DOHH2 (cell line): Measurements from ENCODE around the gene F13A1.

ENCODE experiments used
- EZH2phosphoT487 ChIP-seq: fragments of 200-600 bp; sonication (generic); IDR thresholded peaks from 2 replicates; pipeline ENCODE4 v1.6.1; 2017; ENCODE audit warnings: borderline replicate concordance, mild to moderate bottlenecking, antibody characterized with exemption, low read length, moderate library complexity, mixed read lengths
- TF ChIP-seq, protein P1 (sequence below): fragments of 200-600 bp; sonication (generic); IDR thresholded peaks from one replicate; pipeline ENCODE4 v1.5.1; 2014; ENCODE audit warnings: antibody characterized with exemption, mild to moderate bottlenecking, low read depth, low read length; ENCODE audit not compliant: poor library complexity, severe bottlenecking

- TF ChIP-seq, protein P1, sequence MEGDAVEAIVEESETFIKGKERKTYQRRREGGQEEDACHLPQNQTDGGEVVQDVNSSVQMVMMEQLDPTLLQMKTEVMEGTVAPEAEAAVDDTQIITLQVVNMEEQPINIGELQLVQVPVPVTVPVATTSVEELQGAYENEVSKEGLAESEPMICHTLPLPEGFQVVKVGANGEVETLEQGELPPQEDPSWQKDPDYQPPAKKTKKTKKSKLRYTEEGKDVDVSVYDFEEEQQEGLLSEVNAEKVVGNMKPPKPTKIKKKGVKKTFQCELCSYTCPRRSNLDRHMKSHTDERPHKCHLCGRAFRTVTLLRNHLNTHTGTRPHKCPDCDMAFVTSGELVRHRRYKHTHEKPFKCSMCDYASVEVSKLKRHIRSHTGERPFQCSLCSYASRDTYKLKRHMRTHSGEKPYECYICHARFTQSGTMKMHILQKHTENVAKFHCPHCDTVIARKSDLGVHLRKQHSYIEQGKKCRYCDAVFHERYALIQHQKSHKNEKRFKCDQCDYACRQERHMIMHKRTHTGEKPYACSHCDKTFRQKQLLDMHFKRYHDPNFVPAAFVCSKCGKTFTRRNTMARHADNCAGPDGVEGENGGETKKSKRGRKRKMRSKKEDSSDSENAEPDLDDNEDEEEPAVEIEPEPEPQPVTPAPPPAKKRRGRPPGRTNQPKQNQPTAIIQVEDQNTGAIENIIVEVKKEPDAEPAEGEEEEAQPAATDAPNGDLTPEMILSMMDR: no peak
- TF ChIP-seq EZH2phosphoT487: no peak
These were observed 151.3 kb downstream of the F13A1 start for GRCh38 chr6:6169141-6169540.
